ENCODE results near the gene GSG1L. TPM values are rescaled to one million over a fixed set of nuclear protein-coding genes. Genes with fewer than 3 reads are reported as not detected.
A peak's percentile ranks its signal among the peaks of the same experiment; 100 is the strongest.

GSG1L gene
- total and polyA plus RNA-seq, 2 of the 13 experiments (the other 11 are each of a cell fraction or from before 2014, with no cell fraction given), result not detected

- DNase-seq (ENCODE audit: low spot score) (peak; percentile 12), FAIRE-seq (no peak), ATAC-seq (no peak)
- Histone ChIP-seq H3K4me1 (ENCODE audit: insufficient read depth, low read length) (no peaks in the 10 kb centered on the region), H3K27me3 (ENCODE audit: control insufficient read depth in 1 of 2, insufficient read depth in 2 of 2, low read length in 2 of 2) (peaks cover 1 to 7% of the 10 kb centered on the region in 2 experiments; a peak in 1 of 5 replicates), H3K9ac (ENCODE audit: insufficient read depth, low read depth, low read length) (no peak overlapping the region), H2AFZ (ENCODE audit: low read length) (no peak overlapping the region), H3K79me2 (ENCODE audit: insufficient read depth, low read length) (no peaks in the 10 kb centered on the region), H4K20me1 (ENCODE audit: insufficient read depth, low read length) (no peaks in the 10 kb centered on the region), H3K27ac (ENCODE audit: extremely low read length, insufficient read depth, low read length) (no peak overlapping the region), H3K4me3 (replicated peaks in 1 of 3; ENCODE audit: insufficient read depth in 1 of 3, low read depth in 2 of 3, low read length in 3 of 3) (no peak overlapping the region), H3K4me2 (ENCODE audit: low read depth, low read length) (no peak overlapping the region), H3K9me3 (ENCODE audit: low read length) (no peaks in the 10 kb centered on the region), H3K36me3 (replicated peaks in 1 of 2; ENCODE audit: control insufficient read depth in 1 of 2, insufficient read depth in 2 of 2, low read length in 2 of 2) (no peaks in the 10 kb centered on the region)
- no TSS peak for BruUV-seq (replicated peaks)
- ChIA-PET POLR2A (no interaction called here), CTCF (ENCODE audit: low intra/inter-chr PET ratio, low total read pairs) (no interaction called here)
- 35% methylated on average over 14 of the region's 16 CpGs for whole genome bisulfite sequencing (ENCODE audit: low lambda C conversion rate)
- TF ChIP-seq ZNF724P (CRISPR knock-in tag; IDR thresholded peaks at IDR 0.05; ENCODE audit: borderline replicate concordance), result no peak
- TF ChIP-seq RELA (CRISPR knock-in tag; IDR thresholded peaks at IDR 0.05), result no peak
- TF ChIP-seq ZNF878 (CRISPR knock-in tag; IDR thresholded peaks at IDR 0.05), result no peak
- no peak for TF ChIP-seq ZNF709 (CRISPR knock-in tag; IDR thresholded peaks at IDR 0.05)
- no peak for TF ChIP-seq TARDBP (CRISPR knock-in tag; IDR thresholded peaks at IDR 0.05)
- no peak for TF ChIP-seq MBNL3 (CRISPR knock-in tag; conservative IDR thresholded peaks at IDR 0.05)
- 0 out of 2 replicates have a peak, but pooled peaks have one; percentile 5 for TF ChIP-seq MAFF (IDR thresholded peaks at IDR 0.05; ENCODE audit: low read depth, low read length)
- 0 out of 2 replicates have a peak, but pooled peaks have one; percentile 17 for TF ChIP-seq FOSL2 (CRISPR knock-in tag; IDR thresholded peaks at IDR 0.05)
- TF ChIP-seq MNT (IDR thresholded peaks at IDR 0.05), result peak; percentile 95
- TF ChIP-seq MAFK (conservative IDR thresholded peaks at IDR 0.05 in 1 of 2, IDR thresholded peaks at IDR 0.05 in 1 of 2; ENCODE audit: low read length in 2 of 2), result 0 out of 4 replicates have a peak, but pooled peaks have one; percentile 14 to 19
- intact Hi-C loops (cut with micrococcal nuclease; ENCODE audit: unreplicated experiment) (no loop called here), in situ Hi-C loops (cut with HindIII; ENCODE audit: extremely low pct_ligation_motif_present, low pct_unique_long_range_greater_than_20kb) (no loop called here)
These were observed 277.1 kb downstream of the GSG1L start for GRCh38 chr16:27786221-27786922.

Data from HepG2 (cell line).